SK-N-MC (cell line): ENCODE data around the gene IL3RA.

Experiments used
- DNase-seq: peaks from one replicate; pipeline ENCODE4 v3.0.0-alpha.2; 2011; ENCODE audit warnings: low read depth, low spot score
- H3K27ac ChIP-seq: fragments of 200-600 bp; sonication (generic); 2 replicates; pipeline ENCODE4 v1.5.1; 2016; ENCODE audit warnings: mixed run types
- H3K36me3 ChIP-seq: fragments of 200-600 bp; sonication (generic); 2 replicates; pipeline ENCODE4 v1.6.1; 2017; ENCODE audit warnings: antibody characterized with exemption, low read length, mixed read lengths; ENCODE audit not compliant: insufficient read depth
- H3K4me3 ChIP-seq: fragments of 200-600 bp; sonication (generic); 2 replicates; pipeline ENCODE4 v1.5.1; 2016
- H3K9ac ChIP-seq: fragments of 200-600 bp; sonication (generic); 2 replicates; pipeline ENCODE4 v1.8.0; 2017; ENCODE audit warnings: mixed run types, mixed read lengths; ENCODE audit not compliant: insufficient read length
- H3K9me3 ChIP-seq: fragments of 200-600 bp; sonication (generic); 2 replicates; pipeline ENCODE4 v1.6.1; 2017; ENCODE audit warnings: low read depth, mild to moderate bottlenecking, antibody characterized with exemption, low read length, moderate library complexity, mixed read lengths
- EZH2 ChIP-seq: fragments of 200-600 bp; sonication (generic); IDR thresholded peaks from one replicate; pipeline ENCODE4 v1.6.1; 2017; ENCODE audit warnings: antibody characterized with exemption
- FOXP2 ChIP-seq: optimal IDR thresholded peaks from 2 replicates; pipeline ENCODE3; 2011; ENCODE audit warnings: mild to moderate bottlenecking, moderate library complexity; ENCODE audit not compliant: insufficient read depth; ENCODE audit errors: extremely low read length, control extremely low read depth
- POLR2AphosphoS5 ChIP-seq: IDR thresholded peaks from 2 replicates; pipeline ENCODE4 v1.6.1; 2012; ENCODE audit warnings: mild to moderate bottlenecking, low read depth, low read length, borderline replicate concordance

The IL3RA gene

DNA sequence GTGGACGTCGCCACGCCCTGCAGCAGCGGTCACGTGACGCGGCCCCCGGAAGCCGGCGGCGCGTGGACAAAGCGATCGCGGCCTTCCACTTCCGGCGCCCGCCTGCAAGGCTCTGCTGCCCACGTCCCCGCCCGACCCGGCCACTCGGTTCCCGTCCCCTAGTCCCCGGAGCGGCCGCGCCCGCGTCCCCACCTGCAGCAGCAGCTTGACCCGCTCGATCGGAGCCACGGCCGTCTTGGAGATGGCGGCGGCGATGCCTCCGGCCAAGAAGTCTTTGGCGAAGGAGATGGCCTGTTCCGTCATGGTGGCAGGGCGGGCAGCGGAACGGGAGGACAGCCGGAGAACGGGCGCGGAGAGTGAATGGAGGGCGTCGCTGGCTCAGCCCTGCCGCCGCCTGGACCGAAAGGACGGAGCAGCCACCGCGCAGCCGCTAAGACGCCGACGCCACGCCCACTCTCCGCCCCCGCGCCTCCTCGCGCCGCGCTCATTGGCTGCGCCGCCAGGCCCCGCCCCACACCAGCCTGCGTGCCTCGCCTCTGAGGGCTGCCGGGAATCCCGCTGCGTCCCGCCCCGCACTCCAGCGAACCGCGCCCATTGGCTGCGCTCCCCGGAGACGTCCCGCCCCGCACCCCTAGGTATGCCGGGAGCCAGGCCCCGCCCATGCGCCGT lies 55.3 kb downstream of the IL3RA start, which contains the start of gene SLC25A6:
Gene SLC25A6 (minus strand): TSS at position 407 of the 669 bp plus-strand sequence. CDS start 104 bp downstream, at position 303.
- DNase-seq: peak; percentile 70
- Histone ChIP-seq H3K9me3 (no peaks in the 10 kb centered on the region), H3K4me3 (peak within 1 kb of the TSS; percentile 79), H3K27ac (peak within 1 kb of the TSS; percentile 99), H3K36me3 (peaks cover 46% of the 10 kb centered on the region), H3K9ac (peak within 1 kb of the TSS; percentile 100)
- TF ChIP-seq EZH2 (no peak), FOXP2 (peak; percentile 18), POLR2AphosphoS5 (peak; percentile 86)

DNA sequence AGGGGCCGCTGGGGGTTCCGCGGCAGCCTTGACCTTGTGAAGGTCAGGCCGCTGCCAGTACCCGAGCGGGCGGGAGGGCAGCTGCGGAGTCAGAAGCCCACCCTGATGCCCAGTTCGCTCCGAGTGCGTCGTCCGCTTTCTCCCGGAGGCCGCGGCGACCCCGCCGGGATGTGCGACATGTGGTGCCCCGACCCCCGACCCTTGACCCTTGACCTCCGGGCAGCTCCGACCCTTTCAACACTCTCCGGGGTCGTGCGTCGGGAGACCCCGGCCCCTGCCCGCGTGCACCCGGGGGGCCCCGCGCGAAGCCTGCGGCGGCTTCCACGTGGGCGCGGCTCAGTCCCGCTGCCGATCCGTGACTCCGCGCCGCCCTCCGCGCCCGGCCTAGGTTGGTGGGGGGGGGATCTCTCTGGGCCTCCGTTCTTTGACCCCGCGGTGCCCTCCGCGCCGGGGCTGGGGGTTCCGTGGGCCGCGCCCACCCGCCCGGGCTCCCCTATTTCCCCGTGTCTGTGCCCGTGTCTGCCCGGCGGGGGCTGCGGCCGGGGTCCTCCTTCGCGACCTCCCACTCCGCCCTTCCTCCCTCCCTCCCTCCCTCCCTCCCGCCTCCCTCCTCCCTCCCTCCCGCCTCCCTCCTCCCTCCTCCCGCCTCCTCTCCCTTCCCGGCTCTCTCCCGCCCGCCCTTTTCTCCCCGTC lies 55.9 kb downstream of the IL3RA start:
- no peak for DNase-seq
- Histone ChIP-seq H3K4me3 (peak overlapping the region; percentile 79), H3K9ac (peak overlapping the region; percentile 99), H3K9me3 (no peaks in the 10 kb centered on the region), H3K36me3 (peaks cover 39% of the 10 kb centered on the region), H3K27ac (peak overlapping the region; percentile 99)
- TF ChIP-seq POLR2AphosphoS5 (no peak; the same call in none of the 2 replicates), EZH2 (no peak), FOXP2 (no peak)

DNA sequence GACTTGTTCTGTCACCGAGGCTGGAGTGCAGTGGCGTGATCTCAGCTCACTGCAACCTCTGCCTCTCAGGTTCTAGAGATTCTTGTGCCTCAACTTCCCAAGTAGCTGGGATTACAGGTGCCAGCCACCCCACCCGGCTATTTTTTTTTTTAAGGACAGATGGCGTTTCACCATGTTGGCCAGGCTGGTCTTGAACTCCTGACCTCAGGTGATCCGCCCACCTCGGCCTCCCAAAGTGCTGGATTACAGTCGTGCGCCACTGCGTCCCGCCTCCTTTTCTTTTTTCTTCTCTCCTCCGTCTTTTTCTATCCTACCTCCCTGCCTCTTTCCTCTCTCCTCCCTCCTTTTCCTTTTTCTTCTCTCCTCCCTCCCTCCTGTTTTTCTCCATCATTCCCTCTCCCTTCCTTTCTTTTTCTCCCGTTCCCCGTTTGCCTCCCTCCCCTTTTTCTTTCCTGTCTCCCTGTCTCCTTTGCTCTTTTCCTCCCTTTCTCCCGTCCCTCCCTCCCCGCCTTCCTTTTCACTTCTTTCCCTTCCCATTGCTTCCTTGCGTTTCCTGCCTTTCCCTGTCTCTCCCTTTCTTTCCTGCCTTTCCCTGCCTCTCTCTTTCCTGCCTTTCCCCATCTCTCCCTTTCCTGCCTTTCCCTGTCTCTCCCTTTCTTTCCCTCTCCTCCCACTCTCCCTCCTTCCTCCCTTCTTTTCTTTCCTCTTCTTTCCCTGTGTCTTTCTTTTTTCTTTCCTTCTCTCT lies 57.5 kb downstream of the IL3RA start:
- H3K27ac ChIP-seq: peak overlapping the region; percentile 93; the same call in 1 of the 2 replicates
- no peak for TF ChIP-seq FOXP2
- no peak for TF ChIP-seq EZH2
- no peak for TF ChIP-seq POLR2AphosphoS5
- DNase-seq: no peak
- H3K9ac ChIP-seq: peak overlapping the region; percentile 33
- no peaks in the 10 kb centered on the region for H3K9me3 ChIP-seq
- H3K4me3 ChIP-seq: peak overlapping the region; percentile 78; the same call in 1 of the 2 replicates
- peaks cover 25% of the 10 kb centered on the region for H3K36me3 ChIP-seq

DNA sequence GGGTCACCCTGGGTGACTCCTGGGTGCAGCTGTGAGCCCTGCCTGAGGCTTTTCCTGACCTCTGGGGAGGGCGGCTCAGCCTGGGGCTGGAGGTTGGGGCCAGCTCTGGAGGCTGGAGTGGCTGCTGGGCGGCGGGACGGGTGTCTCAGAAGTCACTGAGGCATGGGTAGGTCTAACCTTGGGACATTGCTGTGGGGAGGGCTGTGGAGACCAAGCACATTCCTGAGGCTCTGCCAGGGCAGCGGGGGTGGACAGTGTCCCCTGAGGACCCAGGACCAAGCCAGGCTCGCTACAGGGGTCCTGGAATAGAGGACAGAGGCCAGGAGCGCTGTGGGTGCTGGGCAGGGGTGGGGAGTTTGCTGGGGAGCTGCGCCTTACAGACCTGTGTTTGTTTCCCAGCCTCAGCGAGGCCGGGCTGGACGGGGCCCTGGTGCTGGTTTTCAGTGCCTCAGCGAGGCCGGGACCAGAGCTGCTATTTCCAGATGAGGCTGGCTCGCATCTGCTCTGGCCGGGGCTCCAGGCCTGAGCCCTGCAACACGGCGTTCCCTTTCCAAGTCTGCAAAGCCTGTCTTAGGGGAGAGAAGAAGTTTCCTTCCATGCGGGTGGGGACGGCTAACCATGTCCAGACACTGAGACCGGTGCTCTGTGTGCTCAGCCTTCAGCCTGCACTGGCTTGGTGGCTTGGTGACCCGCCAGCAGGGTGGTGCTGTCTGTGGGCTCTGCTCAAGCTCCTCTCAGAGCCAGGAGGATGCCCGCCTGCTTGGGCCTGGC lies 58.3 kb downstream of the IL3RA start:
- Histone ChIP-seq H3K9ac (peak overlapping the region; percentile 33), H3K27ac (peak overlapping the region; percentile 19; the same call in 1 of the 2 replicates), H3K9me3 (no peaks in the 10 kb centered on the region), H3K36me3 (peaks cover 18% of the 10 kb centered on the region), H3K4me3 (peak overlapping the region; percentile 12; the same call in 1 of the 2 replicates)
- TF ChIP-seq POLR2AphosphoS5: no peak
- no peak for TF ChIP-seq FOXP2
- no peak for TF ChIP-seq EZH2
- DNase-seq: no peak

DNA sequence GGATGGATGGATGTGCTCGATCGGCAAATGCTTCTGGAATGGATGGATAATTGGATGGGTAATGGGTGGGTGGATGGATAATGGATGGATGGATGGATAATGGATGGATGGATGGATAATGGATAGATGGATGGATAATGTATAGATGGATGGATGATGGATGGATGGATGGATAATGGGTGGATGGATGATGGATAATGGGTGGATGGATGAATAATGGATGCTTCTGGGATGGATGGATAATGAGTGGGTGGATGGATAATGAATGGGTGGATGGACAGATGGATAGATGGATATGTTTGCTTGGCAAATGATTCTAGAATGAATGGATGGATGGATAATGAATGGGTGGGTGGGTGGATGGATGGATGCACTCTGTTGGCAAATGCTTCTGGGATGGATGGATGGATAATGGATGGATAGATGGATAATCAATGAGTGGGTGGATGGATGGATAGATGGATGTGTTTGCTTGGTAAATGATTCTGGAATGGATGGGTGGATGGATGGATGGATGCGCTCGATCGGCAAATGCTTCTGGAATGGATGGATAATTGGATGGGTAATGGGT lies 59.1 kb downstream of the IL3RA start:
- Histone ChIP-seq H3K27ac (no peak overlapping the region), H3K36me3 (peaks cover 10% of the 10 kb centered on the region), H3K4me3 (no peak overlapping the region), H3K9me3 (no peaks in the 10 kb centered on the region), H3K9ac (no peak overlapping the region)
- TF ChIP-seq FOXP2 (no peak), EZH2 (no peak), POLR2AphosphoS5 (no peak)
- DNase-seq: no peak

DNA sequence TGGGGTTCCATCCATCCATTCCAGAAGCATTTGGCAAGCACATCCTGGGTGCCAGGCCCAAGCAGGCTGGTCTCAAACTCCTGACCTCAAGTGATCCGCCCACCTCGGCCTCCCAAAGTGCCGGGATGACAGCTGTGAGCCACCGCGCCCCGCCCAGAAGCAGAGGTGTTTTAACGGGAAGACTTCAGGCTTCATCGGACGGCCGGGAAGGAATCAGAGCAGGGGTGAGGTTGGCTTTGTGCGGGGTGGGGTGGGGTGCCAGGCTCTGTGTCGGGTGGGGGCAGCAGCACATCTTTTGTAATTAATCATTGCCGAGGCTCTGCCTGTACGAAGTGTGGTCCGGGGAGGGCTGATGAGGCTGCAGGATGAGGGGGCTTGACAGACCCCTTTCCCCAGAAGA lies 60.4 kb downstream of the IL3RA start:
- TF ChIP-seq FOXP2: no peak
- no peak for TF ChIP-seq POLR2AphosphoS5
- TF ChIP-seq EZH2: no peak
- Histone ChIP-seq H3K4me3 (no peak overlapping the region), H3K27ac (no peak overlapping the region), H3K9ac (no peak overlapping the region), H3K9me3 (no peaks in the 10 kb centered on the region), H3K36me3 (peaks cover 7% of the 10 kb centered on the region; the same call in 1 of the 2 replicates)
- DNase-seq: no peak

DNA sequence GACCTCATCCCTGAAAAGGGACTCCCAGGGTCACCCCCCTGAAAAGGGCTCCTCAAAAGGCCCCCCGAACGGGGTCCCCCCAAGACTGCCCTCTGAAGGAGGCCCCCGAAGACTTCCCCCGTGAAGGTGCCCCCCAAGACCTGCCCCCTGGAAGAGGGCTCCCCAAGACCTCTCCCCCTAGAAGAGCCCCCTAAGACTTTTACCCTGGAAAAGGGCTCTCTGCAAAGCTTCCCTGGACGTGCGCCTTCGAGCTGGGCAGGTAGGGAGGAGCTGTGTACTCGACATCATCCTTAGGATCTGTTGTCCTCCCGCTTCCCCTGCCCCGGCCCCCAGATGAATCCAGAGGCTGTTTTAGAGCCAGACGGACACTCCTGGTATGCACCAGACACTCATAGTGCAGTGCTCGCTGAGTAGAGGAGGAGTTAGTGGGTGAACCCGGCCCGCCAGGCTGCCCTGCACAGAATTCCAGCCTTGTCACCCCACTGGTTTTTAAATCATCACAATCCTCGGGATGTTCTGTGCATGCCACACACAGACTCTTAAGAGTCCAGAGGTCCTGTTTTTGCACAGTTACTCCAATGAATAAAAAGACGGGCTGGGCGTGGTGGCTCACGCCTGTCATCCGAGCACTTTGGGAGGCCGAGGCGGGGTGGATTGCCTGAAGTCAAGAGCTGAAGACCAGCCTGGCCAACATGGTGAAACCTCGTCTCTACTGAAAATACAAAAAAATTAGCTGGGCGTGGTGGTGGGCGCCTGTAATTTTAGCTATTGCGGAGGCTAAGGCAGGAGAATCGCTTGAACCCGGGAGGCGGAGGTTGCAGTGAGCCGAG lies 61.1 kb downstream of the IL3RA start:
- Histone ChIP-seq H3K4me3 (no peak overlapping the region), H3K9me3 (no peaks in the 10 kb centered on the region), H3K36me3 (peaks cover 7% of the 10 kb centered on the region; the same call in 1 of the 2 replicates), H3K27ac (no peak overlapping the region), H3K9ac (no peak overlapping the region)
- no peak for DNase-seq
- TF ChIP-seq POLR2AphosphoS5 (no peak), EZH2 (no peak), FOXP2 (no peak)
